ENCODE results near the gene PARP8. TPM values are rescaled to one million over a fixed set of nuclear protein-coding genes. Genes with fewer than 3 reads are reported as not detected.

The PARP8 gene
- polyA plus RNA-seq, 1 donor (not counting 4 experiments of a cell fraction or from before 2014, with no cell fraction given): 29.1 TPM

- TF ChIP-seq EZH2 (IDR thresholded peaks at IDR 0.05; ENCODE audit: low read length): no peak
- no peak for TF ChIP-seq CTCF (optimal IDR thresholded peaks at IDR 0.05 in 1 of 3, IDR thresholded peaks at IDR 0.05 in 1 of 3, conservative IDR thresholded peaks at IDR 0.05 in 1 of 3; ENCODE audit: extremely low read depth in 1 of 3, insufficient read depth in 2 of 3, low read length in 3 of 3)
- Histone ChIP-seq H3K27ac (ENCODE audit: control insufficient read depth, insufficient read depth, low read length) (no peak overlapping the region), H3K4me2 (ENCODE audit: control insufficient read depth, extremely low read depth, insufficient read depth, low read depth, low read length) (no peak overlapping the region)
Observed at GRCh38 chr5:50766967-50767366, 100.5 kb downstream of the PARP8 start.

GRCh38 chr5:50767588-50767987 is 101.2 kb downstream of the PARP8 start:
- no peaks in the 10 kb centered on the region for H3K9me3 ChIP-seq (ENCODE audit: control insufficient read depth, low read depth, low read length)
- FAIRE-seq (no peak), DNase-seq (ENCODE audit: low read depth, low spot score) (no peak)
- H3K9me1 ChIP-seq (ENCODE audit: control insufficient read depth, extremely low read depth, insufficient read depth, low read length): no peaks in the 10 kb centered on the region
- dilution Hi-C loops (cut with MboI; ENCODE audit: extremely low pct_ligation_motif_present, low sequenced_read_pairs): no loop called here
- no peak overlapping the region for H3K27ac ChIP-seq (ENCODE audit: control insufficient read depth, insufficient read depth, low read length)
- H3K9ac ChIP-seq (ENCODE audit: control insufficient read depth, extremely low read depth, insufficient read depth, low read length): no peak overlapping the region
- no peak for TF ChIP-seq CTCF (optimal IDR thresholded peaks at IDR 0.05 in 1 of 3, IDR thresholded peaks at IDR 0.05 in 1 of 3, conservative IDR thresholded peaks at IDR 0.05 in 1 of 3; ENCODE audit: extremely low read depth in 1 of 3, insufficient read depth in 2 of 3, low read length in 3 of 3)
- no peak for TF ChIP-seq EZH2 (IDR thresholded peaks at IDR 0.05; ENCODE audit: low read length)
- no peaks in the 10 kb centered on the region for H4K20me1 ChIP-seq (ENCODE audit: control insufficient read depth, extremely low read depth, insufficient read depth, low read length)
- no peaks in the 10 kb centered on the region for H3K4me1 ChIP-seq (ENCODE audit: control insufficient read depth, extremely low read depth, insufficient read depth, low read length)
- H3K79me2 ChIP-seq (ENCODE audit: control insufficient read depth, insufficient read depth, low read length): no peaks in the 10 kb centered on the region
- no peak overlapping the region for H3K4me2 ChIP-seq (ENCODE audit: control insufficient read depth, extremely low read depth, insufficient read depth, low read depth, low read length)
- no peaks in the 10 kb centered on the region for H3K36me3 ChIP-seq (ENCODE audit: control insufficient read depth in 2 of 2, extremely low read depth in 1 of 2, insufficient read depth in 2 of 2, low read length in 2 of 2)
- H3K27me3 ChIP-seq (ENCODE audit: control insufficient read depth, extremely low read depth, insufficient read depth, low read length): no peaks in the 10 kb centered on the region
- no peak overlapping the region for H3K4me3 ChIP-seq (ENCODE audit: control insufficient read depth in 2 of 3, extremely low read depth in 1 of 3, insufficient read depth in 2 of 3, low read depth in 1 of 3, low read length in 3 of 3)
- no peak overlapping the region for H2AFZ ChIP-seq (ENCODE audit: control insufficient read depth, low read length)

More at GRCh38 chr5:50766967-50767366, 100.5 kb downstream of the PARP8 start:
- Histone ChIP-seq H3K79me2 (ENCODE audit: control insufficient read depth, insufficient read depth, low read length) (no peaks in the 10 kb centered on the region), H3K4me3 (ENCODE audit: control insufficient read depth in 2 of 3, extremely low read depth in 1 of 3, insufficient read depth in 2 of 3, low read depth in 1 of 3, low read length in 3 of 3) (no peak overlapping the region), H3K4me1 (ENCODE audit: control insufficient read depth, extremely low read depth, insufficient read depth, low read length) (no peaks in the 10 kb centered on the region), H3K27me3 (ENCODE audit: control insufficient read depth, extremely low read depth, insufficient read depth, low read length) (no peaks in the 10 kb centered on the region), H3K9me1 (ENCODE audit: control insufficient read depth, extremely low read depth, insufficient read depth, low read length) (no peaks in the 10 kb centered on the region), H2AFZ (ENCODE audit: control insufficient read depth, low read length) (no peak overlapping the region), H3K9ac (ENCODE audit: control insufficient read depth, extremely low read depth, insufficient read depth, low read length) (no peak overlapping the region), H3K9me3 (ENCODE audit: control insufficient read depth, low read depth, low read length) (no peaks in the 10 kb centered on the region), H4K20me1 (ENCODE audit: control insufficient read depth, extremely low read depth, insufficient read depth, low read length) (no peaks in the 10 kb centered on the region), H3K36me3 (ENCODE audit: control insufficient read depth in 2 of 2, extremely low read depth in 1 of 2, insufficient read depth in 2 of 2, low read length in 2 of 2) (peaks cover 0 to under 1% of the 10 kb centered on the region in 2 experiments)
- no peak for DNase-seq (ENCODE audit: low read depth, low spot score)
- no peak for FAIRE-seq
- dilution Hi-C loops (cut with MboI; ENCODE audit: extremely low pct_ligation_motif_present, low sequenced_read_pairs): no loop called here
